GM19328 (cell line): Measurements from ENCODE around the gene PSMD14.
"Not testable (repeated sequence)": the region's sequence is repeated elsewhere in the genome, so short reads cannot be mapped to it uniquely, and the experiment has no call there.

Source experiments
- ATAC-seq: cut with Tn5 transposase; IDR thresholded peaks from one replicate; pipeline ENCODE4 v1.9.1; 2021; ENCODE audit warnings: mild to moderate bottlenecking, moderate library complexity; ENCODE audit not compliant: unreplicated experiment

Gene PSMD14

GRCh38 chr2:161335626-161336025 lies 27.4 kb downstream of the PSMD14 start:
- no peak for ATAC-seq

GRCh38 chr2:161337247-161337646 lies 29.0 kb downstream of the PSMD14 start:
- no peak for ATAC-seq

GRCh38 chr2:161339532-161339931 lies 31.3 kb downstream of the PSMD14 start:
- not testable (repeated sequence) for ATAC-seq

- not testable (repeated sequence) for ATAC-seq
Measured at GRCh38 chr2:161340930-161341413, 32.7 kb downstream of the PSMD14 start.

GRCh38 chr2:161343235-161343634 lies 35.0 kb downstream of the PSMD14 start:
- no peak for ATAC-seq

- no peak for ATAC-seq
Measured at GRCh38 chr2:161344692-161345091, 36.5 kb downstream of the PSMD14 start.

- no peak for ATAC-seq
Measured at GRCh38 chr2:161351678-161352077, 43.5 kb downstream of the PSMD14 start.

- no peak for ATAC-seq
Measured at GRCh38 chr2:161352719-161353118, 44.5 kb downstream of the PSMD14 start.

GRCh38 chr2:161353543-161353942 lies 45.3 kb downstream of the PSMD14 start:
- no peak for ATAC-seq

GRCh38 chr2:161354106-161354505 lies 45.9 kb downstream of the PSMD14 start:
- no peak for ATAC-seq

GRCh38 chr2:161355106-161355505 lies 46.9 kb downstream of the PSMD14 start:
- ATAC-seq = no peak

- ATAC-seq = no peak
Measured at GRCh38 chr2:161355983-161356382, 47.8 kb downstream of the PSMD14 start.

- ATAC-seq = no peak
Measured at GRCh38 chr2:161357097-161357496, 48.9 kb downstream of the PSMD14 start.

GRCh38 chr2:161358838-161359237 lies 50.6 kb downstream of the PSMD14 start:
- ATAC-seq = no peak

- ATAC-seq = not testable (repeated sequence)
Measured at GRCh38 chr2:161360095-161360654, 52.0 kb downstream of the PSMD14 start.

- no peak for ATAC-seq
Measured at GRCh38 chr2:161362568-161363166, 54.4 kb downstream of the PSMD14 start.

- ATAC-seq = no peak
Measured at GRCh38 chr2:161367675-161368074, 59.5 kb downstream of the PSMD14 start.

GRCh38 chr2:161369311-161369710 lies 61.1 kb downstream of the PSMD14 start:
- no peak for ATAC-seq

- no peak for ATAC-seq
Measured at GRCh38 chr2:161370981-161371380, 62.8 kb downstream of the PSMD14 start.

- no peak for ATAC-seq
Measured at GRCh38 chr2:161371869-161372268, 63.6 kb downstream of the PSMD14 start.

GRCh38 chr2:161373942-161374341 lies 65.7 kb downstream of the PSMD14 start:
- ATAC-seq = no peak

- no peak for ATAC-seq
Measured at GRCh38 chr2:161374446-161374845, 66.2 kb downstream of the PSMD14 start.

GRCh38 chr2:161379740-161380139 lies 71.5 kb downstream of the PSMD14 start:
- no peak for ATAC-seq
